Kidney epithelial cell (primary cell): ENCODE data around the gene PASK. TPM values are rescaled to one million over a fixed set of nuclear protein-coding genes. Genes with fewer than 3 reads are reported as not detected.

Experiments used
- DNase-seq: peaks from one replicate; pipeline ENCODE4 v3.0.0-alpha.2; 2010; ENCODE audit warnings: low read depth
- H3K27me3 ChIP-seq: 2 replicates; pipeline ENCODE4 v1.6.0; 2011; ENCODE audit warnings: low read length; ENCODE audit not compliant: control insufficient read depth, insufficient read depth
- H3K36me3 ChIP-seq: 2 replicates; pipeline ENCODE4 v1.5.1; 2011; ENCODE audit warnings: low read length; ENCODE audit not compliant: control insufficient read depth, insufficient read depth
- H3K4me3 ChIP-seq: 2 replicates; pipeline ENCODE4 v1.5.1; 2011; ENCODE audit warnings: low read depth, mild to moderate bottlenecking, control low read depth, low read length
- CTCF ChIP-seq: IDR thresholded peaks from 2 replicates; pipeline ENCODE4 v1.5.1; 2011; ENCODE audit warnings: mild to moderate bottlenecking, moderate library complexity, low read length, control low read depth, inconsistent platforms; ENCODE audit not compliant: insufficient read depth, poor library complexity, severe bottlenecking
- total RNA-seq: library from RNA; depleted of rRNA; stranded (reverse); fragments of >200 nt; gene quantifications from 2 replicates; pipeline ENCODE4 v1.2.3, GENCODE V29; 2015

The PASK gene
- total RNA-seq, 1 donor from 2014 or later: 8.3 TPM

DNA sequence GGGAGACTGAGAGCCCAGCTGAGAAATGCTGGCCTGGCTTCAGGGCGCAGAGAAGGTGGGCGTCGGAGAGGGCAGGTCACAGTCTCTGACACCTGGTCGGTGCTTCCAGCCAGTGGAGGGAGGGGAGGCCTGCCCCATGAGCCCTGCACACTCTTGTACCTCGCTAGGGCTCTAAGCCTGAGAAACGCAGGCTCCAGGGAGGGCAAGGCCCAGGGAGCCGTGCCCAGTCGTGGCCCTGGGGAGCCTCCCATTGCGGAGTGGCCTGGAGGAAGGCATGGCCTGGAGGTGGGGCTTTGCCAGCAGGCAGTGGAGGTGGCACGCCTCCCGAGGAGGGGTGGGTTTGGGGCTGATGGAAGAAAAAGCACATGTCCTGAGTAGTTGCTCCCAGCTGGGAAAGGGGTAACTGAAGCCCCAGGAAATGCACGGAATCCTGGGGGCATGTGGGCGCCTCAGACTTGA lies 86.2 kb downstream of the PASK start:
- H3K27me3 ChIP-seq: peaks cover 43% of the 10 kb centered on the region
- DNase-seq: no peak
- no peak overlapping the region for H3K4me3 ChIP-seq
- no peaks in the 10 kb centered on the region for H3K36me3 ChIP-seq
- TF ChIP-seq CTCF: no peak

GRCh38 chr2:241062389-241063092 lies 86.7 kb downstream of the PASK start:
- DNase-seq: no peak
- Histone ChIP-seq H3K27me3 (peaks cover 43% of the 10 kb centered on the region), H3K4me3 (no peak overlapping the region), H3K36me3 (no peaks in the 10 kb centered on the region)
- TF ChIP-seq CTCF: no peak

DNA sequence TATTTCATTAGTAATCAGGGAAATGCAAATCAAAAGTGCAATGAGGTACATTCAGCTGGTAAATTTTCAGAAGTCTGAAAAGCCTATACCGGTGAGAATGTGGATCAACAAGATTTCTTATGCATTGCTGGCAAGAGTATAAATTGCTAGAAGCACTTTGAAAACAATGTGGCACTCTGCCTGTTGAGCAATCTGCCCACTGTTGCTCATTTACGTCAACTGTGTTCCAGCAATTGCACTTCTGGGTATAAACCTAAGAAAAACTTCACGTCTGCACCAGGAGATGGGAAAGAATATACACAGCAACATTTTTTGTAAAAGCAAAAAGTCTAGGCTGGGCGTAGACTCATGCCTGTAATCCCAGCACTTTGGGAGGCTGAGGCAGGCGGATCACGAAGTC lies 88.0 kb downstream of the PASK start:
- no peak for DNase-seq
- no peak for TF ChIP-seq CTCF
- peaks cover 37% of the 10 kb centered on the region for H3K27me3 ChIP-seq
- no peak overlapping the region for H3K4me3 ChIP-seq
- H3K36me3 ChIP-seq: no peaks in the 10 kb centered on the region

Other genes with a start within 250 kb of the PASK start
- not detected in 2 replicates for gene CROCC2, start 243.1 kb downstream of the PASK start, total RNA-seq
- gene SNED1, start 150.9 kb downstream of the PASK start, total RNA-seq: 2.2 and 5.1 TPM in 2 replicates
- 33.3 and 41.9 TPM in 2 replicates for gene MTERF4, start 47.2 kb downstream of the PASK start, total RNA-seq
- 67.2 and 82.3 TPM in 2 replicates for gene PPP1R7, start 995 bp upstream of the PASK start, total RNA-seq
- 1.9 and 2.9 TPM in 2 replicates for gene ANO7, start 39.2 kb upstream of the PASK start, total RNA-seq
- 405 and 510 TPM in 2 replicates for gene HDLBP, start 166.2 kb upstream of the PASK start, total RNA-seq
- gene SEPTIN2, start 166.5 kb upstream of the PASK start, total RNA-seq: 333 and 350 TPM in 2 replicates
- gene FARP2, start 206.8 kb upstream of the PASK start, total RNA-seq: 20.9 and 31.8 TPM in 2 replicates